Adipocyte (in vitro differentiated cells): ENCODE results near the gene AP5S1.

Experiments
- DNase-seq: peaks from one replicate; pipeline ENCODE4 v3.0.0-alpha.2; 2015; ENCODE audit warnings: low read depth
- H3K27me3 ChIP-seq: replicated peaks from 2 replicates; pipeline ENCODE4 v1.7.0; 2013; ENCODE audit warnings: mild to moderate bottlenecking, low read length, moderate library complexity; ENCODE audit not compliant: control insufficient read depth, insufficient read depth
- H3K36me3 ChIP-seq: 2 replicates; pipeline ENCODE4 v1.7.0; 2013; ENCODE audit warnings: low read length, mild to moderate bottlenecking, moderate library complexity; ENCODE audit not compliant: control insufficient read depth, insufficient read depth, severe bottlenecking
- H3K4me1 ChIP-seq: 2 replicates; pipeline ENCODE4 v1.7.0; 2013; ENCODE audit warnings: mild to moderate bottlenecking, low read length, moderate library complexity; ENCODE audit not compliant: control insufficient read depth, insufficient read depth
- H3K4me3 ChIP-seq: 2 replicates; pipeline ENCODE4 v1.7.0; 2013; ENCODE audit warnings: mild to moderate bottlenecking, low read length, moderate library complexity
- H3K9ac ChIP-seq: 2 replicates; pipeline ENCODE4 v1.7.0; 2013; ENCODE audit warnings: mild to moderate bottlenecking, low read length, moderate library complexity
- H3K9me3 ChIP-seq: 2 replicates; pipeline ENCODE4 v1.7.0; 2013; ENCODE audit warnings: mild to moderate bottlenecking, low read length, moderate library complexity; ENCODE audit not compliant: control insufficient read depth

AP5S1 gene

DNA sequence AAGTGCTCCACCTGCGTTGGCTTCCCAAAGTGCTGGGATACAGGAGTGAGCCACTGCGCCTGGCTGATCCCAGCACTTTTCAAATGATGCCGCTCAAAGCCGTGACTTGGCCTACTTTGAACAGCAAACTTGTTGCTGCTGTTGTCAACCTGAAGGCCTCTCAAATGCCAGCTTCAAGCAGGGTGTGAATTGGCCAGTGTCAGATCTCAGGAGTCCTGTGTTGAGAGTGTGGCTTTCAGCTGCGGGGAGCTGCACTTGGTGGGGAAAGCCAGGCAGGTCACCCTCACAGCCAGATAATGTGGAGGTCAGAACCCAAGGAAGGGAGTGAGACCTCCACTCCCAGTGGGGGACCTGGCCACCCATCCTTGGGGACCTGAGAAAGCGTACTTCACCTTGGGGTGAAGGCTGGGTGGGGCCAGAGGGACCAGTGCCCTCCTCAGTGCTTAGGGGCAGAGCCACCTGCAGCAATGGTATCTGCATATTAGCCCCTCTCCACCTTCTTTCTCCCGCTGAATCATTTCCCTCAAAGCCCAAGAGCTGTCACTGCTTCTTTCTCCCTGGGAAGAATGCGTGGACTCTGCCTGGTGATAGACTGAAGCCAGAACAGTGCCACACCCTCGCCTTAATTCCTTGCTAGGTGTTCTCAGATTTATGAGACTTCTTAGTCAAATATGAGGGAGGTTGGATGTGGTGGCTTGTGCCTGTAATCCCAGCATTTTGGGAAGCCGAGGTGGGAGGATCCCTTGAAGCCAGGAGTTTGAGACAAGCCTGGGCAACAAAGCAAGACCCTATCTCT is 49.7 kb downstream of the AP5S1 start:
- H3K36me3 ChIP-seq, result peaks cover 65% of the 10 kb centered on the region
- peaks cover 23% of the 10 kb centered on the region for H3K4me1 ChIP-seq
- H3K4me3 ChIP-seq, result no peak overlapping the region
- no peak overlapping the region for H3K9ac ChIP-seq
- no peak for DNase-seq
- H3K9me3 ChIP-seq, result no peaks in the 10 kb centered on the region
- H3K27me3 ChIP-seq, result no peaks in the 10 kb centered on the region

DNA sequence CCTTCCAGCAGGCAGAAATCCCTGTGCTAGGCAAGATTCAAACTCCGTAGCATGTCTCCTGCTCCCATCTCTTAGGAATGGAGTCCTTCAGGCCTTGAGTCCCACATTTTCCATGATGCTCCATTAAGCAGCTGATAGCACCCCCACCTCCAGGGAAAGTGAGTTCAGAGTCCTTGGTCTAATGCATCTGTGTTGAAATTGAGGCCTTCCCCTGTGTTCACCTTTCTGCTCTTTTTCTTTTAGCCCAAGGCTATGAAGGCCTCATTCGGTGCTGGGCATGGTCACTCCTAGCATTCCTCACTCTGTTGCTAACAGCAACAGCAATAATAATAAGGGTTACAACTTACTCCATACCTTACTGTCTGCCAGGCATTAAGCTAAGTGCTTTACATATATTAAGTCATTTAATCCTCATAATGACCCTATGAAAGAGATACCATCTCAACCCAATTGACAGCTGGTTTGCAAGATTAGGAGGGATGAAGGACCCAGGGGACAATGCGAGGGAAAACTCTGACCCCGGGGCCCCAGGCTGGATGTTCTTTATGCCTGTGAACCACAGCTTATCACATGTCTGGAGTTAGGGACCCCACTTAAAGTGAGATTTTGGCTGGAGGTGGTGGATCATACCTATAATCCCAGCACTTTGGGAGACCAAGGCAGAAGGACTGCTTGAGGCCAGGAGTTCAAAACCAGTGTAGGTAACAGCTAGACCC is 51.4 kb downstream of the AP5S1 start:
- H3K36me3 ChIP-seq, result peaks cover 49% of the 10 kb centered on the region
- H3K9ac ChIP-seq, result no peak overlapping the region
- H3K27me3 ChIP-seq, result no peaks in the 10 kb centered on the region
- H3K4me3 ChIP-seq, result no peak overlapping the region
- peak; percentile 73 for DNase-seq
- peaks cover 23% of the 10 kb centered on the region for H3K4me1 ChIP-seq
- no peaks in the 10 kb centered on the region for H3K9me3 ChIP-seq

DNA sequence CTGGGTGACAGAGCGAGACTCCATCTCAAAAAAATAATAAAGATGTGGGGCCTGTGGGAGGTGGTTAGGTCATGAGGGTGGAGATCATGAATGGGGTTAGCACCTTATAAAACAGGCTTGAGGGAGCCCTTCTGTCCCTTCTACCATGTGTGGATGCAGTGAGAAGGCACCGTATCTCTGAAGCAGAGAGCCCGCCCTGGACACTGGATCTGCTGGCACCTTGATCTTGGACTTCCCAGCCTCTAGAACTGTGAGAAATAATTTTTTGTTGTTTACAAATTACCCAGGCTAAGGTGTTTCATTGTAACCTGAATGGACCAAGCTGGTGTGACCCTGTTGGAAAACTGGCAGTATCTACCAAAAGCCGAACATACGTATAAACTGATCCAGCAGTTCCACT is 53.2 kb downstream of the AP5S1 start:
- Histone ChIP-seq H3K9me3 (no peaks in the 10 kb centered on the region), H3K4me1 (peaks cover 23% of the 10 kb centered on the region), H3K36me3 (peaks cover 33% of the 10 kb centered on the region), H3K4me3 (no peak overlapping the region), H3K27me3 (no peaks in the 10 kb centered on the region), H3K9ac (no peak overlapping the region)
- no peak for DNase-seq

DNA sequence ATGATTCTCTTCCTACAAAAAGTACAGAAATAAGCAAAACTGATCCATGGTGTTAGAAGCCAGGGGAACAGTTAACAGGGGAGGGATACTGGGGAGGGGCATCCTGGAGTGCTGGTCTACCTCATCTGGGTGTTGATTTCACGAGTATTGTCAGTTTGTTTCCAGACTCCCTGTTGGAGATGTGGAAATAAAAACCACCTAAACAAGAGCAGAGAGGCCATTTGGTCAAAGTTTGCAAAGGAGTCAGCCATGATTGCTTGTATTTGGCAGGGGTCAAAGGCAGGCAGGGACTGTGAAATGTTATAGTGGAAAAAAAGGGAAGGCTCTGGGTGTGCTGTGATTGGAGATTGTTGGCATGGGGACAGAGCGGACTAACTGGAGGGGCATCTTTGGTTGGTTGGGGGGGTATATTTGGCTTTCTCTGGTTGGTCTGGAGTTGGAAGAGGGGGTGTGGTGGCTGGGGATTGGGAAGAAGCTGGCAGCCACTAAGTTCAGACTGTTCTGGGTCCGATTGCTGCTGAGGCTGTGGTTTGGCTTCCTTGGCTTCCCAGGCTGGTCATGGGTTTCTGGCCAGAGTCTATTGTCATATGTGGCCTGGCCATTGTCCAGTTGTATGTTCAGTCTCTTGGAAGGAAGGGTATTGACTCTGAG is 54.0 kb downstream of the AP5S1 start:
- H3K4me3 ChIP-seq, result no peak overlapping the region
- H3K27me3 ChIP-seq, result no peaks in the 10 kb centered on the region
- DNase-seq, result no peak
- H3K9me3 ChIP-seq, result no peaks in the 10 kb centered on the region
- H3K36me3 ChIP-seq, result peaks cover 29% of the 10 kb centered on the region
- no peak overlapping the region for H3K9ac ChIP-seq
- peaks cover 23% of the 10 kb centered on the region for H3K4me1 ChIP-seq

DNA sequence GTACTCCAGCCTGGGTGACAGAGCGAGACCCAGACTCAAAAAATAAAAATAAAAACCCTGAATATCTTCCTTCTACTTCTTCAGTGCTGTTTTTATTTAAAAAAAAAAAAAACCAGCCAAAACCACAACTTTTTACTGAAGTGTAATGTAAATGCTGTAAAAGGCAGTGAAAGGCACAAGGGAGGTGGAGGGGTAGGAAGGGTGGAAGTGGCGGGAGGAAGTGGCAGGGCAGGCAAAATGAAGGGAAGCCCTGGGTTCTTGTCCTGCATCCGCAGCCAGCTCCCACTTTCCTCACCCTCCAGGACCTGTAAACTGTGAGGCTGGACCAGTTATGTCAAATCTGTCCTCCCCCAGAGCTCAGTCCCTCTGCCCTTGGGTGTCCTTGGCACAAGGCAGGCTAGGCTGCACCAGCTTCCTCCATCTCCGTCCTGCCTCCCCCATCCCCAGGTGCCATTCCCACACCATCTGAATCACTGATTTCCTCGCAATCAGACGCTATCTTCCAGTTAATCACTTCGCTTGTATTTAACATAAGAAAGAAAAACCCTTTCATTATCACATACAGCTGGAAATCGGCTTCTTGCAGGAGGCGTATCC is 55.1 kb downstream of the AP5S1 start:
- Histone ChIP-seq H3K4me1 (peaks cover 21% of the 10 kb centered on the region), H3K9me3 (no peaks in the 10 kb centered on the region), H3K9ac (no peak overlapping the region), H3K4me3 (no peak overlapping the region), H3K36me3 (peaks cover 24% of the 10 kb centered on the region), H3K27me3 (no peaks in the 10 kb centered on the region)
- no peak for DNase-seq

DNA sequence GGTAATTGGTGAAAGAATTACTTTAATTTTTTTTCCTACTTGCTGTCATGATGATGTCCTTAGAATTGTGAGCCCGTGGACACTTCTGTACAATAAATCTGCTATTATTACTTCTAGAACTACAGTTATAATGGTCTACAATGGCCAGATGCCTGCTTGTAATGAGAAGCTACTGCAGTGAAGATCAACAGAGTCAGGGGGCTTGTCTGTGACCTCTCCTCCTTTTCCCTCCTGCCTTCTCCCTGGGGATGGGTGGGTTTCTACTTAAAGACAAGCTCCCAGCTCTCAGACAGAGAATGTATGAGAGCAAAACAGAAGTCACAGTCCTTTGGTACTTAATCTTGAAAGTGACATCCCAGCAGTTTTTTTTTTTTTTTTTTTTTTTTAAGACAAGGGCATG is 55.7 kb downstream of the AP5S1 start:
- H3K9ac ChIP-seq, result no peak overlapping the region
- peaks cover 21% of the 10 kb centered on the region for H3K4me1 ChIP-seq
- no peaks in the 10 kb centered on the region for H3K27me3 ChIP-seq
- peaks cover 24% of the 10 kb centered on the region for H3K36me3 ChIP-seq
- H3K4me3 ChIP-seq, result no peak overlapping the region
- H3K9me3 ChIP-seq, result no peaks in the 10 kb centered on the region
- DNase-seq, result no peak

DNA sequence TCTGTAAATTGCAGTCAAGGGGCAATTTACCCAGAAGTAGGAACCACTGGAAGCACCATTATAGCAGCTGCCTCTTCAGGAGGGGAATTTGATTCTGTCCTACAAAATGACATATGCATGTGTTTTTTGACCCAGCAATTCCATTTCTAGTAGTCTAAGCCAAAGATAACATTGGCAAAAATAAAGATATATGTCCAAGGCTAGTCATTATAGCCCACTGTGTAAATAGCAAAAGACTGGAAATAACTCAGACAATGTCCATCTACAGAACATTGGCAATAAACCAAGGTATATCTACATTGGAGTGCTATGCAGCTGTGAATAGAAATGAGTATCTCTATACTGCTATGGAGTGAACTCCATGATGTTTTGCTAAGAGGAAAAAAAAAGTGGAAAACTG is 56.3 kb downstream of the AP5S1 start:
- no peaks in the 10 kb centered on the region for H3K27me3 ChIP-seq
- H3K9ac ChIP-seq, result no peak overlapping the region
- peaks cover 17% of the 10 kb centered on the region for H3K36me3 ChIP-seq
- peaks cover 15% of the 10 kb centered on the region for H3K4me1 ChIP-seq
- no peaks in the 10 kb centered on the region for H3K9me3 ChIP-seq
- H3K4me3 ChIP-seq, result no peak overlapping the region
- DNase-seq, result no peak
